Mammary epithelial cell (primary cell): ENCODE results near the gene ARRDC1.

Experiments
- EZH2 ChIP-seq: IDR thresholded peaks from 2 replicates; pipeline ENCODE4 v1.6.1; 2012; ENCODE audit warnings: low read length, inconsistent platforms, borderline replicate concordance
- TF ChIP-seq, protein P1 (sequence below), 2 donors: IDR thresholded peaks in 1 of 2; conservative IDR thresholded peaks in 1 of 2; 2 replicates each; pipeline ENCODE4 v1.5.1; 2011 to 2012; ENCODE audit warnings: inconsistent platforms in 2 of 2, low read length in 2 of 2, mild to moderate bottlenecking in 2 of 2, control low read depth in 1 of 2, low read depth in 1 of 2; ENCODE audit not compliant: insufficient read depth in 1 of 2; ENCODE audit errors: extremely low read depth in 1 of 2

DNA sequence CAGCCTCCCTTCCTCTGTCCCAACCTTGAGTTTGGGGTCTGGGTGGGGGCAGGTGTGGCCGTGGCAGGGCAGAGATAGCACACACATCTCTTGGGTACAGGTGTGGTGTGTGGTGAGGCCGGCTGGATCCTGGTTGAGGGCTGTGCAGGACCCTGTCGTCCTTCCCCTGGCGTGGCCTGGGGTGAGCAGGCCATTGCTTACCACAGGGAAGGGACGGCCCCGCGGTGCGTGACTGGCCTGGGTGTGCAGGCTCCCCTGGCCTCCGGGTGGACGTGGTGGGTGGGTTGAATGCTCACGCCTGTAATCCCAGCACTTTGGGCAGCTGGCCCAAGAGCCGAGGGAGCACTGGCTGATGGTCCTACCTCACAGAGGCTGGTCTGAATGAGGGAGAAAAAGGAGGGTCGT, 1.2 kb downstream of the ARRDC1 start:
- TF ChIP-seq, protein P1, sequence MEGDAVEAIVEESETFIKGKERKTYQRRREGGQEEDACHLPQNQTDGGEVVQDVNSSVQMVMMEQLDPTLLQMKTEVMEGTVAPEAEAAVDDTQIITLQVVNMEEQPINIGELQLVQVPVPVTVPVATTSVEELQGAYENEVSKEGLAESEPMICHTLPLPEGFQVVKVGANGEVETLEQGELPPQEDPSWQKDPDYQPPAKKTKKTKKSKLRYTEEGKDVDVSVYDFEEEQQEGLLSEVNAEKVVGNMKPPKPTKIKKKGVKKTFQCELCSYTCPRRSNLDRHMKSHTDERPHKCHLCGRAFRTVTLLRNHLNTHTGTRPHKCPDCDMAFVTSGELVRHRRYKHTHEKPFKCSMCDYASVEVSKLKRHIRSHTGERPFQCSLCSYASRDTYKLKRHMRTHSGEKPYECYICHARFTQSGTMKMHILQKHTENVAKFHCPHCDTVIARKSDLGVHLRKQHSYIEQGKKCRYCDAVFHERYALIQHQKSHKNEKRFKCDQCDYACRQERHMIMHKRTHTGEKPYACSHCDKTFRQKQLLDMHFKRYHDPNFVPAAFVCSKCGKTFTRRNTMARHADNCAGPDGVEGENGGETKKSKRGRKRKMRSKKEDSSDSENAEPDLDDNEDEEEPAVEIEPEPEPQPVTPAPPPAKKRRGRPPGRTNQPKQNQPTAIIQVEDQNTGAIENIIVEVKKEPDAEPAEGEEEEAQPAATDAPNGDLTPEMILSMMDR (conservative IDR thresholded peaks at IDR 0.05 in 1 of 2, IDR thresholded peaks at IDR 0.05 in 1 of 2; ENCODE audit: extremely low read depth in 1 of 2, insufficient read depth in 1 of 2, low read depth in 1 of 2, low read length in 2 of 2) = no peak
- TF ChIP-seq EZH2 = no peak
